NOMO-1 (cell line): ENCODE data around the gene OR2G3.

Source experiments
- DNase-seq, 2 experiments: peaks; one replicate each; lab custom pipeline; 2025; ENCODE audit not compliant: unreplicated experiment in 2 of 2; lab: John Stamatoyannopoulos, UW

Gene OR2G3

GRCh38 chr1:247605286-247605685 is at the start of gene OR2G3:
OR2G3 (plus strand) TSS chr1:247605586; CDS start chr1:247605586, 0 bp downstream.
- no peak for DNase-seq

GRCh38 chr1:247557926-247558674 is 47.3 kb upstream of the OR2G3 start:
- DNase-seq = no peak

- no peak for DNase-seq
Observed at GRCh38 chr1:247561711-247562110, 43.7 kb upstream of the OR2G3 start.

- DNase-seq = no peak
Observed at GRCh38 chr1:247562198-247562597, 43.2 kb upstream of the OR2G3 start.

GRCh38 chr1:247574236-247574635 is 31.1 kb upstream of the OR2G3 start:
- DNase-seq = no peak

- DNase-seq = no peak
Observed at GRCh38 chr1:247574664-247575063, 30.7 kb upstream of the OR2G3 start.

- DNase-seq = peak; percentile 30 to 48
Observed at GRCh38 chr1:247576514-247576913, 28.9 kb upstream of the OR2G3 start.

- DNase-seq = no peak
Observed at GRCh38 chr1:247578946-247579460, 26.4 kb upstream of the OR2G3 start.

- DNase-seq = no peak
Observed at GRCh38 chr1:247588060-247588459, 17.3 kb upstream of the OR2G3 start, which contains the start of gene OR2G2. OR2G2 (plus strand) TSS chr1:247588360; CDS start chr1:247588360, 0 bp downstream.

- DNase-seq = no peak
Observed at GRCh38 chr1:247613405-247613804, 8.0 kb downstream of the OR2G3 start.

- no peak for DNase-seq
Observed at GRCh38 chr1:247614625-247615024, 9.2 kb downstream of the OR2G3 start.

GRCh38 chr1:247627951-247628350 is 22.6 kb downstream of the OR2G3 start:
- DNase-seq = no peak

GRCh38 chr1:247638011-247638410 is 32.6 kb downstream of the OR2G3 start:
- no peak for DNase-seq

- no peak for DNase-seq
Observed at GRCh38 chr1:247638781-247639180, 33.4 kb downstream of the OR2G3 start.

- peak in 1 of 2 experiments; percentile 7 for DNase-seq
Observed at GRCh38 chr1:247639381-247639981, 34.1 kb downstream of the OR2G3 start.

GRCh38 chr1:247642742-247643141 is 37.4 kb downstream of the OR2G3 start:
- DNase-seq = no peak

GRCh38 chr1:247646867-247647266 is 41.5 kb downstream of the OR2G3 start:
- DNase-seq = peak in 1 of 2 experiments; percentile 48

- DNase-seq = no peak
Observed at GRCh38 chr1:247647864-247648263, 42.5 kb downstream of the OR2G3 start.

GRCh38 chr1:247653040-247653439 is 47.7 kb downstream of the OR2G3 start:
- DNase-seq = no peak
